ENCODE data around the gene TOR1A. TPM values are rescaled to one million over a fixed set of nuclear protein-coding genes. Genes with fewer than 3 reads are reported as not detected.

The TOR1A gene
- total RNA-seq, 1 experiment from 2014 or later = 24.4 TPM

DNA sequence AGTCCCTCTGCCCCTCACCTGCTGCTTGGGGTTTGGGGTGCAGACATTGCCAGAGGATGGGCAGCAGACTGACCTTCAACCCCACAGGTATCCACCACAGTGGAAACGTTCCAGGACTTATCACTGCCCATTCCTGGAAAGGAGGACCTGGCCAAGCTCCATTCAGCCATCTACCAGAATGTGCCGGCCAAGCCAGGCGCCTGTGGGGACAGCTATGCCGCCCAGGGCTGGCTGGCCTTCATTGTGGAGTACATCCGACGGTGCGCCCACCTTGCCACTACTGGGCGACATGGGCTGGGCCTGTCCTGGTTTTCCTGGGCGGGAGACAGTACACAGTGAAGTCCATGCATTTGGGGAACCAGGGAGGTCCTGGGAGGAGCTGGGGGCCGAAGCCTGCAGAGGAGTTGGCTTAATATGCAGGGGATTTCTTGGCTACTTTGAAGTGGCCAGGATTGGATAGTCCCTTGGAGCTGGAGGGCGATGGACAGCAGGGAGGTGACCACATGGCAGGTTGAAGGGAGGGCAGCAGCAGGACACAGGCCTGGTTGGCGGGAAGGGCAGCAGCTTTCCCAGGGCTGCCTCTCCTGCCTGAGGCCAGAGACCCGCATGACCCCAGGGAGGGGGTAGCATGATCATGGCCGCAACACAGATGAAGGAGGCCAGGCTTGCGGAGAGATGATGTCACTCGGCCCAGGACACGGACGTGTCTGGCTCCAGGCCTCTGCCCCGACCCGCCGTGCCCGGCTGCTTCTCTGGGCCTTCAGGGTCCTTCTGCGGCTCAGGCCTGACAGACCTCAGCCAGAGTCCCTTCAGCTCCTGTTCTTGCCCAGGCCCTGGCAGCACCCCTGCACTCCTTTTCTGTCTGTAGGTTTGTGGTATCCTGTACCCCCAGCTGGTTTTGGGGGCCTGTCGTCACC is 45.9 kb upstream of the TOR1A start:
- Histone ChIP-seq H3K27ac (ENCODE audit: low read depth, low read length) (no peak overlapping the region), H3K9ac (ENCODE audit: low read length) (no peak overlapping the region), H3K36me3 (ENCODE audit: control insufficient read depth in 1 of 2, insufficient read depth in 2 of 2, low read length in 2 of 2) (no peaks in the 10 kb centered on the region), H2AFZ (ENCODE audit: low read depth, low read length, poor library complexity, severe bottlenecking) (no peak overlapping the region), H3K79me2 (ENCODE audit: insufficient read depth, low read length) (no peaks in the 10 kb centered on the region), H3K27me3 (ENCODE audit: insufficient read depth, low read length) (no peaks in the 10 kb centered on the region), H3K4me2 (ENCODE audit: low read length) (no peak overlapping the region), H3K9me2 (ENCODE audit: insufficient read depth) (no peaks in the 10 kb centered on the region), H3K4me1 (ENCODE audit: control insufficient read depth in 1 of 2, insufficient read depth in 2 of 2, low read length in 2 of 2) (no peaks in the 10 kb centered on the region), H3K9me3 (ENCODE audit: control insufficient read depth in 1 of 2, insufficient read depth in 1 of 2, low read depth in 1 of 2, low read length in 2 of 2) (no peaks in the 10 kb centered on the region), H4K20me1 (ENCODE audit: insufficient read depth) (no peaks in the 10 kb centered on the region), H3K4me3 (replicated peaks in 1 of 2; ENCODE audit: low read depth in 1 of 2, low read length in 2 of 2) (no peak overlapping the region)
- DNase-seq (ENCODE audit: low read depth, low spot score) = no peak
- ATAC-seq = no peak
- ChIA-PET RAD21 (ENCODE audit: low non-redundant PET in 1 of 2, low total read pairs in 2 of 2, uncharacterized antibody in 2 of 2, unreplicated experiment in 2 of 2) (no interaction called here), CTCF (no interaction called here), POLR2A (no interaction called here)
- intact Hi-C loops (cut with micrococcal nuclease) = no loop called here
- TF ChIP-seq ELF1 (IDR thresholded peaks at IDR 0.05; ENCODE audit: borderline replicate concordance, low read depth) = no peak
- TF ChIP-seq RAD21 (IDR thresholded peaks at IDR 0.05; ENCODE audit: low read depth) = no peak
- no peak for TF ChIP-seq ZFX (IDR thresholded peaks at IDR 0.05)
- TF ChIP-seq EGR1 (IDR thresholded peaks at IDR 0.05; ENCODE audit: low read depth) = no peak
- TF ChIP-seq, protein P1, sequence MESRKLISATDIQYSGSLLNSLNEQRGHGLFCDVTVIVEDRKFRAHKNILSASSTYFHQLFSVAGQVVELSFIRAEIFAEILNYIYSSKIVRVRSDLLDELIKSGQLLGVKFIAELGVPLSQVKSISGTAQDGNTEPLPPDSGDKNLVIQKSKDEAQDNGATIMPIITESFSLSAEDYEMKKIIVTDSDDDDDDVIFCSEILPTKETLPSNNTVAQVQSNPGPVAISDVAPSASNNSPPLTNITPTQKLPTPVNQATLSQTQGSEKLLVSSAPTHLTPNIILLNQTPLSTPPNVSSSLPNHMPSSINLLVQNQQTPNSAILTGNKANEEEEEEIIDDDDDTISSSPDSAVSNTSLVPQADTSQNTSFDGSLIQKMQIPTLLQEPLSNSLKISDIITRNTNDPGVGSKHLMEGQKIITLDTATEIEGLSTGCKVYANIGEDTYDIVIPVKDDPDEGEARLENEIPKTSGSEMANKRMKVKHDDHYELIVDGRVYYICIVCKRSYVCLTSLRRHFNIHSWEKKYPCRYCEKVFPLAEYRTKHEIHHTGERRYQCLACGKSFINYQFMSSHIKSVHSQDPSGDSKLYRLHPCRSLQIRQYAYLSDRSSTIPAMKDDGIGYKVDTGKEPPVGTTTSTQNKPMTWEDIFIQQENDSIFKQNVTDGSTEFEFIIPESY (IDR thresholded peaks at IDR 0.05; ENCODE audit: extremely low read depth, insufficient replicate concordance, low read length) = no peak
- TF ChIP-seq SRF (IDR thresholded peaks at IDR 0.05; ENCODE audit: low read depth) = no peak
- no peak for TF ChIP-seq CEBPB (IDR thresholded peaks at IDR 0.05; ENCODE audit: low read depth)
- TF ChIP-seq, protein P2, sequence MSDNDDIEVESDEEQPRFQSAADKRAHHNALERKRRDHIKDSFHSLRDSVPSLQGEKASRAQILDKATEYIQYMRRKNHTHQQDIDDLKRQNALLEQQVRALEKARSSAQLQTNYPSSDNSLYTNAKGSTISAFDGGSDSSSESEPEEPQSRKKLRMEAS (IDR thresholded peaks at IDR 0.05) = no peak
- no peak for TF ChIP-seq ZNF274 (IDR thresholded peaks at IDR 0.05; ENCODE audit: low read depth, low read length)
- TF ChIP-seq SP1 (IDR thresholded peaks at IDR 0.05; ENCODE audit: low read depth) = no peak
- no peak for TF ChIP-seq POLR2A (IDR thresholded peaks at IDR 0.05; ENCODE audit: borderline replicate concordance, extremely low read depth, insufficient read depth, insufficient read length)
- TF ChIP-seq EZH2 (IDR thresholded peaks at IDR 0.05) = no peak
- TF ChIP-seq JUND (IDR thresholded peaks at IDR 0.05) = no peak
- BruUV-seq (replicated peaks) = no TSS peak
